ENCODE data around the gene SLC39A11.
A peak's percentile ranks its signal among the peaks of the same experiment; 100 is the strongest.
"Not testable (repeated sequence)": the region's sequence is repeated elsewhere in the genome, so short reads cannot be mapped to it uniquely, and the experiment has no call there.

The SLC39A11 gene

DNA sequence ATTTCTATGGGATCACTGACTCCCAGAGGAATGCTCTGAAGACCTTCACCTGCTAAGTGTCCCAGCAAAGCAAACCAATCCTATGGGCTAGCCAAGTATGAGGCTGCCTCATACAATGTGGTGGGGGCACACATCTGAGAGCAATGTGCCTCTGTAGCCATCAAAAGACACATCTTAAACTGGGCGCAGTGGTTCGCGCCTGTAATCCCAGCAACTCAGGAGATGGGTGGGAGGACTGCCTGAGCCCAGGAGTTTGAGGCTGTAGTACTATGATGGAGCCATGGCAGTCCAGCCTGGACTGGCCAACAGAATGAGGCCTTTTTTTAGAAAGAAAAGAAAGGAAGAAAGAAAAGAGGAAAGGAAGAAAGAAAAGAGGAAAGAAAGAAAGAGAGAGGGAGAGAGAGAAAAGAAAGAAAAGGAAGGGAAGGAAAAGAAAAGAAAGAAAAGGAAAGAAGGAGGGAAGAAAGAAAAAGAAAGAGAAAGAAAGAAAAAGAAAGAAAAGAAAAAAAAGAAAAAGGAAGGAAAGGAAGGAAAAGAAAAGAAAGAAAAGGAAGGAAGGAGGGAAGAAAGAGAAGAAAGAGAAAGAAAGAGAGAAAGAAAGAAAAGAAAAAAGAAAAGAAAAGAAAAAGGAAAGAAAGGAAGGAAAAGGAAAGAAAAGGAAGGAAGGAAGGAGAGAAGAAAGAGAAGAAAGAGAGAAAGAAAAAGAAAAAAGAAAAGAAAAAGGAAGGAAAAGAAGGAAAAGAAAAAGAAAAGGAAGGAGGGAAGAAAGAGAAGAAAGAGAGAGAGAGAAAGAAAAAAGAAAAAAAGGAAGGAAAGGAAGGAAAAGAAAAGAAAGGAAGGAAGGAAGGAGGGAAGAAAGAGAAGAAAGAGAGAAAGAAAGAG lies 430.3 kb downstream of the SLC39A11 start:
- DNase-seq = no peak

- no peak for DNase-seq
Measured at GRCh38 chr17:72661116-72661944, 431.2 kb downstream of the SLC39A11 start.

DNA sequence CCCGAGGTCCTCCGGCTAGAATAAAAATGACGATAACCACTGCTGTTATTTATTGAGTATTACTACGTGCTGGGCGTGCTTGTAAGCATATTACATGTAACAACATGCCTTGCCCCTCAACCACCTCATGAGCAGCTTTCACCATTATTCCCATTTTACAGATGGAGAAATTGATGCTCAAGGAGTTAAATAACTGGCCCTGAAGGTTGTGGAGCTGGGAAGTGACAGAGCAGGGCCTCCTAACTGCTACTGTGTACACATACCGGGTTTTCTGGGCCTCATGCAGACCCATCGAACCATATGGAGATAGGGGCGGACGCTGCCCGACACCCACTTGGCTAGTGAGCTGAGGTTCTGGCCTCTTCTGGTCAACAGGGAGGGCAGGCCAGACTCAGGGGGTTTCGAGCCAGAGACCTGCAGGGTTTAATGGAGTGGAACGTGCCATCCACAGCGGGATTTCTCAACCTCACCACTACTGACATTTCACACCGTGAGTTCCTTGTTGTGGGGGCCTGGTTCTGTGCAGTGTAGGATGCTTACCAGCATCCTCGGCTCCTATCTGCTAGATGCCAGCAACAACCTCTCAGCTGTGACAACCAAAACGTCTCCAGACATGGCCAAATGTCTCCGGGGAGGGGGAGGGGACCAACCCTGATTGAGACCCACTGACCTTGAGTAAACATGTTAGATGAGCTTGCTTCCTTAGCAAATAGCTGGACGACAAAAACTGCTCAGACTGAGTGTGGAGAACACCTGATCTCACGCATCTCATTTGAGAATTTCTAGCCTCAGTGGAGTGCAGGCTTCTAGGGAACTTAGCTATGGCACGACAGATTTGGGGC lies 432.0 kb downstream of the SLC39A11 start:
- no peak for DNase-seq

DNA sequence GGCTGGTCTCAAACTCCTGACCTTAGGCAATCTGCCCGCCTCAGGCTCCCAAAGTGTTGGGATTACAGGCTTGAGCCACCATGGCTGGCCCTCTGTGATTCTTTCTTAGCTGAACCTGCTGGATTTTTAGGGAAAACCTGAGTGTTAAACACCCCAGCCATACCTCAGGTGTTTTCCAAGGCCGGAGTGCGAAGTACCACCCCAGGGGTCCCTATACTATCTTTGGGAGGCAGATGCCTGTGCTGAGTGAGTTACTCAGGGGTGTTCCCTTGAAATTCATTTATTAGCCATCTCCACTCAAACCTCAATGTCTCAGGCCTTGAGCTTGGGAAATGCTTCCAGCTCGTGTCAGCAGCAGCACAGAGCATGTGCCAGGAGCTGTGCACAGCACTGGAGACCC lies 432.7 kb downstream of the SLC39A11 start:
- no peak for DNase-seq

DNA sequence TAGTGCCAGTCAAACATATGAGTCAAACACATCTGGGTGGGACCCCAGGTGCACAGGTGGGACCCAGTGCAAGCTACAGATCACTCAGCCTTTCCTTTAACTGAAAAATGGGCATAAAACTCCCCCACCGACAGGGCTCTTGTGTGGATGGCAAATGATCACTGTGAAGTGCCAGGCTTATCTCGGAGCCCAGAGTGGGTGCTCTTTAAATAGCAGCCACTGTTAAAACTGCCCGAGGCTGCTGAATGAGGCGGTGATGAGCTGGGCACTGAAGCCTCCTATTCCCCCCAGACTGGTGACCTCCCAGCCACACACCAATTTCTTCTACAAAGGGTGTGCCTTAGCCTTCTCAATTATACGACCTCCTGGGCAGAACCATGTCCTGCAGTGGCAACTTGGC lies 433.8 kb downstream of the SLC39A11 start:
- DNase-seq = no peak

DNA sequence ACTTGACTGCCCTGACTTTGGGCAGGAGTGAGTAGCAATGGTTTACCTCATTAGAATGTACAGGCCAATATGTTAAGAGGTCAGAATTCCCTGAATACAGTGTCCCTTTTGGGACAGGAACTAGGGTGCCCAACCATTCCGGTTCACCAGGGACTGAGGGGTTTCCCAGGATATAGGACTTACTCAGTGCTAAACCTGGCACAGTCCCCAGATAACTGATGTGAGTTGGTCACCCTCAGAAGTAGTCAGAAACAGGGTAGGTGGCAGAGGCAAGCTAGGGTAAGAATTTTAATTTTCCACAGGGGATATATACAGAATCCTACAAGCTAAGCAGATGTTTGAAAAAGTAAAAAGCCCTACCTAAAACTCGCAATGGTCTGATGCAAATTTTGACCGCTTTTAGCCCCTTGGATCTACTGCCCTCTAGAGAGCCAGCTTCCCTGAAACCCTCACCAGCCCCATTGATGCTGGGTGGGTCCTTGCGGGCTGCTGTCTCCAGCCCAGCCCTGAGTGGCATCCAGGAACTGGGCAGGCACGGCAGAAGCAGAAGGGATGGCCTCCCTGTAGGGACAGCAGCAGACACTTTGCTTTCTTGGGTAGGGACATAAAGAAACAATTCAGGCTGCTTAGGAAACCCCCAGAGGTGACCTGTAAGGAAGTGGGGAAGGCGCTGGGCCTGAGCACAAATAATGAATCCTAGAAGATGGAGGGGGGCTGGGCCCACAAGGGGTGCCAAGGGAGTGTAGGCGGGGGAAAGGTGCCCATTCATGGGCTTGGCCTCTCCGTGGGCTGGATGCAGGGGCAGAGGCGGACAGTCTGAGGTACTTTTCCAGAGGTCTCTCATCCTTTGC lies 434.8 kb downstream of the SLC39A11 start:
- no peak for DNase-seq

DNA sequence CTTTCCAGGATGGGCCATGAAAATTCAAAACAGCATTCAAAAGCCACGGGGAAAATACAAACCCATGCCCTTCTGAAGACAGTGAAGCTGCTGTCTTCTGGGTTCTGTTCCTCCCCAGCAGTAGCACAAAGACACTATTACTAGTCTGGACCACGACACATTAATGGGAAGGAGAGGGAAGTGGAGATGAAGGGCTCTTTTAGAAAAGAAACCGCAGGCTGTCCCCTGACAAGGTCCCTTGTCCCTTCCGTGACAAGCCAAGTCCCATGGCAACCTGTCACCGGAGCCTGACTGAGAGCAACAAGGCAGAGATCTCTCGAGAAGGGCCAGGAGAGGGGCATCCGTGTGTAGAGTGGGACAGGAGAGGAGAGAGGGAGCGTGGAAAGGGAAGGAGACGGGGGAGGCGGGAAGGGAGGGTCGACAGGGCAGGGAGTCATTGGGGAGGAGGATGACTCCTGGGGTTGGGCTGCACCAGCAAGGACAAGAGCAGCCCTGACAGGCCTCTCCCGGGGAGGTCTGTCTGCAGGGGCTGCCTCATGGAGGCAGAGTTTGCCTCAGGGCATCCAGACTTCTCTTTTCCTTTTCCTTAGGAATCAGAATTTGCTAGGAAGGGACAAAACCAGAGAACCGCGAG lies 436.2 kb downstream of the SLC39A11 start:
- no peak for DNase-seq

GRCh38 chr17:72654706-72655105 lies 437.8 kb downstream of the SLC39A11 start:
- no peak for DNase-seq

DNA sequence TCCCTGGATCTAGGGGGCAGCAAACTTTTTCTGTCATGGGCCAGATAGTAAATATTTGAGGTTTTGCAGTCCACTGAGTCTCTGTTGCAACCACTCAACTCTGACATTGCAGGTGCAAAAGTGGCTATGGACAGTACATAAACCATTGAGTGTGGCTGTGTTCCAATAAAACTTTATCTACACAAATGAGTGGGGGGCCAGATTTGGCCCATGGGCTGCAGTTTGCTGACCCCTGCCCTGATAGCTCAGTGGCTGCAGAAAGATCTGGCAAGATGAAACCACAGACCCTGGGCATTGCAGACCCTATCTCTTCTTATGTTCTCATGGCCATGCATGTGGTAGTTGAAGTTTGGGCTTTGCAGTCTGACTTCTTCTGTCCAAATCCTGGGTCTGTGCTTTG lies 440.5 kb downstream of the SLC39A11 start:
- no peak for DNase-seq

DNA sequence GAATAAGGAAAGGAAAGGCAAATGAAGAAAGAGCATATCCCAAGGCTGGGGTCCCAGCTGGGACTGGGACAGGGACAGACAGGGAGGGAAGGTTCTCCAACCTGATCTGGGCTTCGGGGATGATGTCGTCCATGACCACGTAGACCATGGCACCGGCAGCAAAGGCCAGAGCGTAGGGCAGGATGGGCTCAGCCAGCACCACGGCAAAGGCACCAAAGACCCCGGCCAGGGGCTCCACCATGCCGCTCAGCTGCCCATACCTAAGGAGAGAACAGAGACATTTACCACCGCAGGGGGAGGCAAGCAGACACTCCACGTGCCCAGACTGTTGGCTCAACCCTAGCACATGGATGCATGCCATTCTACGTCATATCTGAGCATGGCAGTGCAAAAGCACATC lies 443.8 kb downstream of the SLC39A11 start:
- DNase-seq = no peak

DNA sequence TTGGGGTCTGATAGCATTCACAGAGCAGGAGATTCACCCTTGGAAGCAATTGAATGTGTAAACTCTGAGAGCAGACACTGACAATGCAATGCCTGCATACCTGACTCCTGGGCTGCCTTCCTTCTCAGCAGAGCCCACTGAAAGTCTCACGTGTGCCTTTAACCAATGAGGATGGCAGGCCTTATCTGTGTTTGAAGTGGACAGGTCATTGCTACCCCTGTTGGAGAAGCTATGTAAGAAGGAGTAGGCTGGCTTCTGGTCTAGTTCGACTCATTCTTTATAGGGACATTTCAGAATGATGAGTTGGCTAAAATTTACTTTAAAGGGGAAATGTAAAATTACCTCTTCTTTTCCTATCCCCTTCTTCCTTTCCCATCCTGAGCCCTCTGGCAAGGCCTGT lies 446.3 kb downstream of the SLC39A11 start:
- no peak for DNase-seq

- no peak for DNase-seq
Measured at GRCh38 chr17:72644492-72644891, 448.0 kb downstream of the SLC39A11 start.

DNA sequence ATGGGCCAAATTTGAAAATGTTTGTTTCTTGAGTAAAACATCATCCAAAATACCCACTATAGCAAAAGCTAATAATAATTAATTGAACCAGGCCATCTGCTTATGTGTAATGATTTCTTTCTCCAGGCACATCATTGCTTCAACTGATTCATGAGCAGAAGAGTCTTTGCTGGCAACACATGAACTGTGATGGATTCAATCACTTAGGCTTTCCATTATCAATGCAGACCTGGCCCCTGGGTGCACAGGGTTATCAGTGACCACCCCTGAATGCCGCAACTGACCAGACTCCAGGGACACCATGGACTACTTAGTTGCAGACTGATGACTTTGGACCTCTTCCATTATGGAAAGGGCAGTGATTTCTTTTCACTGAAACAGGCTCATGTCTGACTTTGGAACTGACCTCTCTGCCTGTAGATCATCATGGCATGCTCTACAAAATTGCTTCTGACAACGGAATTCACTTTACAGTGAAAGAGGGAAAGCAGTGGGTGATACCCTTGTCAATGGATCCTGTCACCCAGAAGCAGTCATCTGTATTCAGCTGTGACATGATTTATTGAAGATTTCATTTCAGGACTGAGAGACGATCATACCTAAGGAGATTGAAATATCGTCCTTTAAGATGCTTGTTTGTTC lies 448.8 kb downstream of the SLC39A11 start:
- no peak for DNase-seq

GRCh38 chr17:72642720-72643119 lies 449.8 kb downstream of the SLC39A11 start:
- peak; percentile 29 for DNase-seq

- DNase-seq = no peak
Measured at GRCh38 chr17:72640415-72641165, 451.9 kb downstream of the SLC39A11 start.

GRCh38 chr17:72639711-72640110 lies 452.8 kb downstream of the SLC39A11 start:
- DNase-seq = no peak

GRCh38 chr17:72638932-72639331 lies 453.6 kb downstream of the SLC39A11 start:
- DNase-seq = not testable (repeated sequence)

DNA sequence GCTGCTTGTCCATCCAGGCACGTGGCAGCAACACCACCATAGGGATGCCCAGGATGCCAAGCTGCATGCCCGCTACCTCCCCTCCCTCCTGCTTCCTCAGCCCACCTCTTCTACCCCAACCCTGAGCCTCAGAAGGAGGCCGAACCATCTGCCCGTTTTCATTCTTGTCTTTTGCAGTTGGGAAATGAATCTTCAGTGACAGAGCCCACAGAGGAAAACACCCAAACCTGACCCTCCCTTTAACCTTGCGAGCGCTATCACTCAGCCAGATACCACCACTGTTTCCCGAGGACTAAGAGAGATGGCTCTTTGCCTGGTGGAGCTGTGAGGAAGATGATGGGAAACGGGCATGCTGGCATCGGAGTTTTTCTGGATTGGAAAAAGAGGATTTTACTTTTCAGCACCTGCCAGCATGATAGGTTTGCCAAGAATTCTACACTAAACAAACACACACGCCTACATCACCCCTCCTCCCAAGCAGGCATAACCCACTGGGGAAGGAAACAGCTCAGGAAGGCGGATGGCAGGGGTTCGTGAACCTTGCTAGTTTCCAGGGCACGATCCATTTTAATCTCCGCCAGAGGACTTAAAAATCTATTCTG lies 457.4 kb downstream of the SLC39A11 start:
- no peak for DNase-seq

DNA sequence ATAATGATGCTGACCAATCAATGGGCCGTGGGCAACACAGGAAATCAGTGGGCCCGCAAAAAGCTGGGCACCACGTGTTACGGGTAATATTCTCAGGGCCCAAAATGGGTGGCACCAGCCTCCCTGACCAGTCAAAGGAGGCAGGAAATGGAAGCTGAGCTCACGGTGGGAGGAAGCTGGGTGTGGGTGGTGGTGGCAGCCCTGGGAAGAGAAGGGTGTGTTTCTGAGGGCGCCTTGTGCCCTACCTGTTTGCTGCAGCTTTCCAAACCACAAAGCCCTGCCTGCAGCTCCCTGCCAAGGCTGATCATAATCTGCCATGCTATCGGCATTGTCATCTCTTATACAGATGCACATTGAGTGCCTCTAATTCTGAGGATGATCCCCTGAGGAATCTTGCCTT lies 457.9 kb downstream of the SLC39A11 start:
- DNase-seq = no peak

Measured in NCI-H82 (cell line).